Measurements from ENCODE around the gene KCP.

KCP gene

GRCh38 chr7:128872394-128872824 lies 38.1 kb downstream of the KCP start:
- TF ChIP-seq CTCF (IDR thresholded peaks at IDR 0.05; ENCODE audit: control insufficient read depth, insufficient read depth, low read depth, low read length, missing control alignments): peak; percentile 8
- no peak overlapping the region for H3K4me3 ChIP-seq (ENCODE audit: control insufficient read depth, low read depth, low read length)
- DNase-seq (ENCODE audit: low read depth): no peak

- DNase-seq (ENCODE audit: low read depth): no peak
- TF ChIP-seq CTCF (IDR thresholded peaks at IDR 0.05; ENCODE audit: control insufficient read depth, insufficient read depth, low read depth, low read length, missing control alignments): no peak
- no peak overlapping the region for H3K4me3 ChIP-seq (ENCODE audit: control insufficient read depth, low read depth, low read length)
Observed at GRCh38 chr7:128871050-128871449, 39.5 kb downstream of the KCP start.

GRCh38 chr7:128869944-128870285 lies 40.6 kb downstream of the KCP start:
- no peak for DNase-seq (ENCODE audit: low read depth)
- TF ChIP-seq CTCF (IDR thresholded peaks at IDR 0.05; ENCODE audit: control insufficient read depth, insufficient read depth, low read depth, low read length, missing control alignments): no peak
- no peak overlapping the region for H3K4me3 ChIP-seq (ENCODE audit: control insufficient read depth, low read depth, low read length)

GRCh38 chr7:128869138-128869943 lies 41.2 kb downstream of the KCP start:
- peak overlapping the region; percentile 38 for H3K4me3 ChIP-seq (ENCODE audit: control insufficient read depth, low read depth, low read length)
- no peak for TF ChIP-seq CTCF (IDR thresholded peaks at IDR 0.05; ENCODE audit: control insufficient read depth, insufficient read depth, low read depth, low read length, missing control alignments)
- no peak for DNase-seq (ENCODE audit: low read depth)

- DNase-seq (ENCODE audit: low read depth): no peak
- H3K4me3 ChIP-seq (ENCODE audit: control insufficient read depth, low read depth, low read length): no peak overlapping the region
- no peak for TF ChIP-seq CTCF (IDR thresholded peaks at IDR 0.05; ENCODE audit: control insufficient read depth, insufficient read depth, low read depth, low read length, missing control alignments)
Observed at GRCh38 chr7:128868624-128869137, 41.8 kb downstream of the KCP start.

GRCh38 chr7:128867842-128868623 lies 42.5 kb downstream of the KCP start:
- TF ChIP-seq CTCF (IDR thresholded peaks at IDR 0.05; ENCODE audit: control insufficient read depth, insufficient read depth, low read depth, low read length, missing control alignments): no peak
- no peak for DNase-seq (ENCODE audit: low read depth)
- no peak overlapping the region for H3K4me3 ChIP-seq (ENCODE audit: control insufficient read depth, low read depth, low read length)
